Transverse colon (tissue), 4 donors: ENCODE measurements around the gene PIGC. TPM values are rescaled to one million over a fixed set of nuclear protein-coding genes. Genes with fewer than 3 reads are reported as not detected.

Experiments used
- DNase-seq: peaks from one replicate; pipeline ENCODE4 v3.0.0-alpha.2; 2019
- H3K27ac ChIP-seq, 4 donors: fragments of 200-600 bp; sonication (generic); 2 replicates each; pipeline ENCODE4 v1.5.1; 2016 to 2018; ENCODE audit warnings: inconsistent platforms in 4 of 4
- H3K27me3 ChIP-seq: fragments of 200-600 bp; sonication (generic); 2 replicates; pipeline ENCODE4 v1.5.1; 2017; ENCODE audit warnings: inconsistent platforms
- H3K36me3 ChIP-seq, 4 donors: fragments of 200-600 bp; sonication (generic); 2 replicates each; pipeline ENCODE4 v1.5.1; 2017 to 2019; ENCODE audit warnings: inconsistent platforms in 4 of 4
- H3K4me1 ChIP-seq, 4 donors: fragments of 200-600 bp; sonication (generic); 2 replicates each; pipeline ENCODE4 v1.5.1; 2017 to 2020; ENCODE audit warnings: inconsistent platforms in 4 of 4
- H3K4me3 ChIP-seq, 4 donors: fragments of 200-600 bp; sonication (generic); 1 replicate in 1 of 4; 2 replicates in 3 of 4; pipeline versions ENCODE4 v1.5.1 to v1.6.1; 2017 to 2019; ENCODE audit warnings: inconsistent platforms in 4 of 4
- H3K9me3 ChIP-seq, 2 donors: fragments of 200-600 bp; sonication (generic); 2 replicates each; pipeline ENCODE4 v1.5.1; 2017 to 2019; ENCODE audit warnings: inconsistent platforms in 2 of 2
- EP300 ChIP-seq: sonication (generic); formaldehyde crosslinking; IDR thresholded peaks from one replicate; pipeline ENCODE4 v1.6.1; 2017; ENCODE audit warnings: antibody characterized with exemption, low read depth
- POLR2A ChIP-seq: fragments of 450-650 bp; IDR thresholded peaks from one replicate; pipeline ENCODE4 v1.6.1; 2016; ENCODE audit warnings: antibody characterized with exemption, mild to moderate bottlenecking, moderate library complexity
- POLR2AphosphoS5 ChIP-seq, 3 donors: sonication (generic); formaldehyde crosslinking; IDR thresholded peaks; one replicate each; pipeline ENCODE4 v1.6.1; 2016; ENCODE audit warnings: antibody characterized with exemption in 3 of 3
- WGBS, 2 donors: methylation state at CpG; one replicate each; pipeline ENCODE4 v1.1.5; 2018; ENCODE audit warnings: low coverage in 1 of 2; 5-methylcytosine and 5-hydroxymethylcytosine counted together
- in situ Hi-C, 4 donors: fragments of 200-750 bp; cut with MboI; loops; one replicate each; pipeline versions ENCODE4 v1.15.0 to v1.15.1; 2017; ENCODE audit warnings: low sequenced_read_pairs in 3 of 4, low pct_ligation_motif_present in 1 of 4, low pct_unique_long_range_greater_than_20kb in 1 of 4
- intact Hi-C: fragments of 100-400 bp; cut with DNase I; formaldehyde crosslinking; loops from one replicate; pipeline ENCODE4 v1.15.1; 2023; ENCODE audit warnings: low total_unique reads
- total RNA-seq, 4 donors: library from RNA; depleted of rRNA; stranded (reverse); fragments of >200 nt; gene quantifications; one replicate each; pipeline ENCODE4 v1.1.0, GENCODE V29; 2016
- TF ChIP-seq, protein P1 (sequence below), 5 experiments: fragments of 200-600 bp in 3 of 5; fragments of 450-650 bp in 2 of 5; sonication (generic) in 3 of 5; IDR thresholded peaks; 1 replicate in 2 of 5; 2 replicates in 3 of 5; pipeline ENCODE4 v1.5.1; 2016 to 2017; ENCODE audit warnings: antibody characterized with exemption in 5 of 5, inconsistent platforms in 3 of 5, mild to moderate bottlenecking in 2 of 5, moderate library complexity in 1 of 5

Gene PIGC
- total RNA-seq, 4 donors from 2014 or later, result 9.8 to 43.8 (median 22.8) TPM

DNA sequence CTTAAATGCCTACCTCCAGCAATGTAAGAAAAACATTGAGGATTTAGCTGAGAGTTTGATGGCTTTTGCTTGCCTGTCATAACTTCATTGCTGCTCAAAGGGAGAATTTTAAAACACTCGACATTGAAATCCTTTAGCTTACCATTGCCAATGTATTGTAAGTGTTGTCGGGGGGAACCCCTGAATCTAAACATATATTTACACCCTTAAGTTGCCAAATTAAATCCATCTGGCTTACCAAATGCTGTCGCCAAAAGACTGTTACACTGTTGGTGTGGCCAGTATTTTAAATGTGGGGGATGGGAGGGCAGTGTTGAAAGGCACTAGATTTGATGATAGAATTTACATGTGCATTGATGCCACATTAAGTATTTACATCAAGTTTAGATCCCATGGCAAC, 48.3 kb downstream of the PIGC start:
- intact Hi-C loops, result loop anchor here (5.0 kb wide), 1 partner anchor 253 kb away; no protein-coding TSS in a partner anchor
- Histone ChIP-seq H3K27ac (no peak overlapping the region), H3K4me3 (no peak overlapping the region), H3K9me3 (no peaks in the 10 kb centered on the region), H3K27me3 (no peaks in the 10 kb centered on the region), H3K36me3 (no peaks in the 10 kb centered on the region), H3K4me1 (peaks cover 21 to 68% (median 39%) of the 10 kb centered on the region in 4 donors)
- TF ChIP-seq POLR2AphosphoS5 (IDR thresholded peaks at IDR 0.05), result no peak
- no peak for TF ChIP-seq EP300
- no peak for TF ChIP-seq POLR2A
- TF ChIP-seq, protein P1, sequence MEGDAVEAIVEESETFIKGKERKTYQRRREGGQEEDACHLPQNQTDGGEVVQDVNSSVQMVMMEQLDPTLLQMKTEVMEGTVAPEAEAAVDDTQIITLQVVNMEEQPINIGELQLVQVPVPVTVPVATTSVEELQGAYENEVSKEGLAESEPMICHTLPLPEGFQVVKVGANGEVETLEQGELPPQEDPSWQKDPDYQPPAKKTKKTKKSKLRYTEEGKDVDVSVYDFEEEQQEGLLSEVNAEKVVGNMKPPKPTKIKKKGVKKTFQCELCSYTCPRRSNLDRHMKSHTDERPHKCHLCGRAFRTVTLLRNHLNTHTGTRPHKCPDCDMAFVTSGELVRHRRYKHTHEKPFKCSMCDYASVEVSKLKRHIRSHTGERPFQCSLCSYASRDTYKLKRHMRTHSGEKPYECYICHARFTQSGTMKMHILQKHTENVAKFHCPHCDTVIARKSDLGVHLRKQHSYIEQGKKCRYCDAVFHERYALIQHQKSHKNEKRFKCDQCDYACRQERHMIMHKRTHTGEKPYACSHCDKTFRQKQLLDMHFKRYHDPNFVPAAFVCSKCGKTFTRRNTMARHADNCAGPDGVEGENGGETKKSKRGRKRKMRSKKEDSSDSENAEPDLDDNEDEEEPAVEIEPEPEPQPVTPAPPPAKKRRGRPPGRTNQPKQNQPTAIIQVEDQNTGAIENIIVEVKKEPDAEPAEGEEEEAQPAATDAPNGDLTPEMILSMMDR (IDR thresholded peaks at IDR 0.05), result no peak
- 83% methylated on average over 3 of the region's 3 CpGs; no CpG with 5 or more reads in 1 of the 2 donors for WGBS, 2 donors
- DNase-seq, result no peak
- in situ Hi-C loops, result loop anchor here in 1 of 4 donors (25.0 kb wide), 1 partner anchor 208 kb away; no protein-coding TSS in a partner anchor

DNA sequence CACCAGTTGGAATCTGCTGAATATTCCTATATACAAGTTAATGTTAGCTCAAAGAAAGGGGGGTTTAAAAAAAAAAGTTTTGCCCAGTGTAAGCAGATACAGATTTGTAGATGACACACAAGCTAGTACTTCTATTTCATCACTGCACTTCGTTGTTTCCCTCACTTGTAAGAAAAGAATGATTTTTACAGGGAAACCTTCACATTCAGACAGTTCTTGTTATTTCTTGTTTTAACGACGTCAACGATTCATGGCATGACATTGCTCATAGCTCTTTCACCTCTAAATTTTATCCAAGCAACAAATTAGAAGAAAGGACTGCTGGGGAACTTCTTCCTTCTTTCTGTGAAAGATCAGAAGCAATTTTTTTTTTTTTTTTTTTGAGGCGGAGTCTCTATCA, 49.1 kb downstream of the PIGC start:
- peaks cover 15 to 68% (median 34%) of the 10 kb centered on the region in 4 donors for H3K4me1 ChIP-seq
- no peaks in the 10 kb centered on the region for H3K36me3 ChIP-seq
- no peaks in the 10 kb centered on the region for H3K9me3 ChIP-seq
- in situ Hi-C loops (loop anchor here in 1 of 4 donors (25.0 kb wide), 1 partner anchor 208 kb away; no protein-coding TSS in a partner anchor), intact Hi-C loops (loop anchor here (5.0 kb wide), 1 partner anchor 253 kb away; no protein-coding TSS in a partner anchor)
- DNase-seq, result no peak
- no peak overlapping the region for H3K4me3 ChIP-seq
- no peaks in the 10 kb centered on the region for H3K27me3 ChIP-seq
- 67 to 71% methylated on average over 5 of the region's 5 CpGs for WGBS, 2 donors
- no peak for TF ChIP-seq POLR2A
- no peak for TF ChIP-seq POLR2AphosphoS5 (IDR thresholded peaks at IDR 0.05)
- TF ChIP-seq, protein P1 (IDR thresholded peaks at IDR 0.05), result no peak
- no peak for TF ChIP-seq EP300
- peak overlapping the region; percentile 64 to 78 (median 71) for H3K27ac ChIP-seq

DNA sequence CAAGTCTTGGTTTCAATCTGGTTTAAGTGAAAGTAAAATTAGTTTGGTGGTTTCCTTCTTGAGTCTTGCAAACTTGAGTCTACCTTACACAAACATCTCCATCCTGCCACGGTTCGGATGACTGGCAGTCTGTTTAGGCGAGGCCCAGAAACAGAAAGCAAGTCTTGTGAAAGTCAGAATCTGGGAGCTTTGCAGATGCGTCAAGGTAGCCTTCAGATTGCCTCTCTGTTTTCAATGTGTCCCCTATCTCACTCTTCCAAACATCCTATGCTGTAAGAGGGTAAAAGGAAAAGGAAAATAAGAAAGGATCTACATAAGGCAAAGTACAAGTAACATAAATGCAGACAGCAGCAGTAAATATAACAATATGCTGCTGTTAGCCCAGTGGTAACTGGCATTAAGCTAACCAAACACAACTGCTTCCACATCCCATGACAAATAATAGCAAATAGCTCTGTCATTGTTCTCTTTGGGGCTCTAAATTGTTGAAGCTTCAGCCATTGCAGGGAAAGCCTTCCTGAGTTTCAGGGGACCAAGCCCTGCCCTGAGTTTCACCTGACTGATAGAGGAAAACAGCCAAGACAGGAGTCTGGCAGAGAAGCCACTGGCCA, 49.6 kb downstream of the PIGC start:
- Histone ChIP-seq H3K36me3 (no peaks in the 10 kb centered on the region), H3K27me3 (no peaks in the 10 kb centered on the region), H3K9me3 (no peaks in the 10 kb centered on the region), H3K4me1 (peaks cover 14 to 62% (median 32%) of the 10 kb centered on the region in 4 donors), H3K4me3 (peak overlapping the region in 1 of 4 donors; percentile 19), H3K27ac (peak overlapping the region; percentile 64 to 78 (median 71))
- WGBS, 2 donors, result 14 to 17% methylated on average over 4 of the region's 4 CpGs
- TF ChIP-seq POLR2AphosphoS5 (IDR thresholded peaks at IDR 0.05) (peak in 2 of 3 donors; percentile 7 to 19), POLR2A (no peak)
- intact Hi-C loops (no loop called here), in situ Hi-C loops (loop anchor here in 1 of 4 donors (25.0 kb wide), 1 partner anchor 207 kb away; no protein-coding TSS in a partner anchor)
- DNase-seq, result peak; percentile 52

DNA sequence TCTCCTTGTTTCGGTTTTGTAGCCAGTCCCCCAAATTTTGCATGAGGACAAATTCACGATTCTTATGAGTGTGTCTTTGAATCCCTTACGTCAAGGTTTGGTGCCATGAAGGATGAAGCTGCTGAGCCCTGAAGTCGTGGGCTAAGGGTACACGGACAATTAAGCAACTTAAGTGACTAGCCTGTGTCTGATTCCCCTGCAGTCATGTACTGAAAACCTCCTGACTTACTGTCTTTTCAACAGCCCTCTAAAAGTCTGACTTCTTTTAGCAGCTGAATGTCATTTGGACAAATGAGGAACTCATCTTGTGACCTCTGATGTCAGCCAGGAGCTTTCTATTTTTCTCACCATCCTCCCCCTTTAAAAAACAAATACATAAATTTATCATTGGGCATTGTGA, 50.5 kb downstream of the PIGC start:
- no peaks in the 10 kb centered on the region for H3K27me3 ChIP-seq
- TF ChIP-seq, protein P1 (IDR thresholded peaks at IDR 0.05), result no peak
- TF ChIP-seq EP300 (no peak), POLR2A (no peak), POLR2AphosphoS5 (IDR thresholded peaks at IDR 0.05) (no peak)
- no peaks in the 10 kb centered on the region for H3K9me3 ChIP-seq
- H3K36me3 ChIP-seq, result no peaks in the 10 kb centered on the region
- peaks cover 14 to 53% (median 26%) of the 10 kb centered on the region in 4 donors for H3K4me1 ChIP-seq
- WGBS, 2 donors, result 60 to 89% methylated on average over 5 of the region's 5 CpGs
- intact Hi-C loops, result no loop called here
- in situ Hi-C loops, result loop anchor here in 1 of 4 donors (25.0 kb wide), 1 partner anchor 206 kb away; no protein-coding TSS in a partner anchor
- H3K27ac ChIP-seq, result peak overlapping the region; percentile 64 to 78 (median 71)
- no peak for DNase-seq
- H3K4me3 ChIP-seq, result no peak overlapping the region
